ENCODE data around the gene ODC1.

Gene ODC1

DNA sequence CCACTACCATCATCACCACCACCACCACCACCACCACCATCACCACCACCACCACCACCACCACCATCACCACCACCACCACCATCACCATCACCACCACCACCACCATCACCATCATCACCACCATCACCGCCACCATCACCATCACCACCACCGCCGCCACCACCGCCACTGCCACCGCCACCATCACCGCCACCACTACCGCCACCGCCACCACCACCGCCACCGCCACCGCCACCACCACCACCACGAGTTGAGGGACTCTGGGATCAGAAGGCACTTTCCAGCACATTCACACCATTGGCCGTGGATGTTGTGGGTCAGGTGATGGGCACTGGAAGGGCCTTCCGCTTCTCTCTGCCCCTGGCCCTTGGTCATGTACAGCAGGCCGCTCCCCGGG lies 48.8 kb downstream of the ODC1 start:
- no peak for DNase-seq (ENCODE audit: low read depth)

DNA sequence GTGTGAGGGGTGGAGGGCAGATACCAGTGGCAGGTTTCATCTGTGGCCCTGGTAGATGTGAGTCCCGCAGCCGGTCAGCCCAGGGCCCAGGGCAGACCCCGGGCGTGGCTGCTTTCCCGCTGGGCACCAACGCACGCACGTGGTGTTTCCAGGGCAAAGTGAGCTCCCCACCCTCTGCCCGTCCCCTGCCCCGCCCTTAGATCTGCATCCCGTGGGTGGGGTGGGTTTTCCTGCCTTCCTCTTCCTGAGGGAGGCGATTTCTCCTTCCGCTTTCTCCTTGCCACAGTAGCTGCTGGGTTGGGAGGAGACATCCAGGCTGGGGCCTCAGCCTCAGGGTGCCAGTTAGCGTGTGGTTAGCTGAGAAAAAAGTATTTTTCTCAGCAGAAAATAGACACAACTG lies 49.6 kb downstream of the ODC1 start:
- no peak for DNase-seq (ENCODE audit: low read depth)

DNA sequence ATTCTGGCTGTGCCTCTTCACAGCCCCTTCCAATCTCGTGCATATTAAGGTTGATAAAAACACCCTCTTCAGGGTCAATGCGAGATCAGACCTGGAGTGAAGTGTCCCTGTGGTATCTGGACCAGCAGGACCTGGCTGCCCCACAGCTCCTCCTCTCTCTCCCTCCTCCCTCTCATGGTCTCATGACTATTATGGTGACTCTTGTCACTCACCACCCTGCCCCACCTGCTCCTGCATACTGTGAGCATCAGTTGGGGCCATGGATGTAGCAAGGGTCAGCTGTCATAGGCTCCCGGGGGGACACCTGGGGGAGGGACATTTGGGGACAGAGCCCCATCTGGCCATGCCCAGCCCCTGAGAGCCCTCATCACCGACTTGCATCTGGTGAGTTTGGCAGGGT lies 50.2 kb downstream of the ODC1 start:
- no peak for DNase-seq (ENCODE audit: low read depth)

DNA sequence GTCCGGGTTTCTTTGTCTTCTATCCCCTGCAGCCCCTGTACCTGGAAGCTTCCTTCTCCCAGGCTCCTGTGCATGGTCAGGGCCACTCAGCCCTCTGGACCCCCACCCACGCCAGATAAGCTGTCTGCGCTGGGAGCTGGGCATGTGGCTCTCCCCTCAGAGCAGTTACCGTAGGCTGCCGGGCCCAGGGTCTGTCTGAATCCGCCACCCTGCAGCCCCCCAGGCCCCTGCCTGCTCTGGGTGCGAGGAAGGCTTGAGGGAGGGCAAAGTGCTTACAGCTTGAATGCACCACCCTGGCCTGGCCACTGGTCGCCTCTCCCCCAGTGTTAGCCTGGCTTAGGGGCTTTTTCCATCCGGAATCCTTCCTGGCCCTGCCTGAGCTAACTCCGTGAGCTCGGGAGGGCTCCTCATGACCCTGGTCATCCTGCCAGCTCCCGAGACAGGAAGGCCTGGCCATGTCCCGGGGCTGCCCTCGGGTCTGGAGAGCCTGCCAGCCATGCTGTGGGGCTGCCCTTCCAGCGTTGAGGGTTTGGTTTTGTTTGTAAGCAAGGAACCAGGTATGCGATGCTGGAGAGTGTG lies 50.7 kb downstream of the ODC1 start:
- DNase-seq (ENCODE audit: low read depth) = no peak

- DNase-seq (ENCODE audit: low read depth) = no peak
Observed at GRCh38 chr2:10396464-10396863, 51.7 kb downstream of the ODC1 start.

GRCh38 chr2:10395893-10396292 lies 52.2 kb downstream of the ODC1 start:
- no peak for DNase-seq (ENCODE audit: low read depth)

DNA sequence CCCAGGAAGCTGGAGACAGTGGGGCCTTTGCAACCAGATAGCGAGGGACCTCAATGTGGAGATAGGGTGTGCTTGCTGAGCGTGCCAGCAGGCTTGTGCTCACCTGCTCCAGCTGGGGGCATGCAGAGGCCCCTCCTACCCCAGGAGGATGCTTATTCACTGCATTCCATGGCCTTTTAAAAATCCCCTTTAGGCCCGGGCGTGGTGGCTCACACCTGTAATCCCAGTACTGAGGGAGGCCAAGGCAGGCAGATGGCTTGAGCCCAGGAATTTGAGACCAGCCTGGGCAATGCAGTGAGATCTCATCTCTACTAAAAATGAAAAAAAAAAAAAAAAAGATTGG lies 54.5 kb downstream of the ODC1 start:
- no peak for DNase-seq (ENCODE audit: low read depth)

DNA sequence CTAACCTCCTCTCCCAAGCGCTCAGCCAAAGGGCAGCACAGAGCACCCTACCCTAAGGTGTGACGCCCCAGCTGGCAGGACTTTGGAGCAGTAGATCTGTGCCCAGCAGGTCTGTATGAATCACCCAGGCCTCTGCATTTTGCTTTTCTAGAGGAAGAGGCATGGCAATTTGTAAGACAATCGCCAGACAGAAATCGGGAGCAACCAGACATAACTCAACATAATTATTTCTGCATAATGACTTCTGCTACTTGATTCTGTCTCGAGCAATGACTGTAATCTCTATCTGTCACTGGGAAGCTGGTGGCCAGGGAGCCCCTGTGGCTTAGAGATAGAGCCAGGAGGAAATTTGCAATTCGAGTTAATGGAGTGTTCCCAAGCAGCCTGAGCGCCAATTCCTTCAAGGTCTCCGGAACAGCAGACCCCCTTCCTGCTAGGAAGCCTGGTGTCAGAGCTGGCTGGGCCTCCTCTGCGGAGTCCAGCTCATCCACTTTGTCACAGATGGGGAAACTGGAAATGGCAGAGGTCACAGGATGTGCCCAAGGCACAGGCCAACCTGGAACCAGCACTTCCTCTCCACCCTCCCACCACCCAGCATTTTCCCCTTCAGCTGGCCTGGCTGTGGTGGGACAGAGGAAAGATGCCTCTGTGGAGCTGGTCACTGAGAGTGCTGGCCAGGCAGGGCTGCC lies 55.0 kb downstream of the ODC1 start:
- DNase-seq (ENCODE audit: low read depth) = no peak

GRCh38 chr2:10392548-10392947 lies 55.6 kb downstream of the ODC1 start:
- no peak for DNase-seq (ENCODE audit: low read depth)

DNA sequence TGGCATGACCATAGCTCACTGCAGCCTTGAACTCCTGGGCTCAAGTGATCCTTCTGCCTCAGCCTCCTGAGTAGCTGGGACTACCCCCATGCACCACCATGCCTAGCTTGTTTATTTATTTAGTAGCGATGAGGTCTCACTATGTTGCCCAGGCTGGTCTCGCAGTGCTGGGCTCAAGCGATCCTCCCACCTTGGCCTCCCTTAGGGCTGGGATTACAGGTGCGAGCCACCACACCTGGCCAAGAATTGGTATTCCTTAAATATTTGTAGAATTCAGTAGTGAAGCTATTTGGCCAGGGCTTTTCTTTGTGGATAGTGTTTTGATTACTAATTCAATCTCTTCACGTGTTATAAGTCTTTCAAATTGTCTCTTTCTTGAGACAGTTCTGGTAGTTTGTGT lies 56.0 kb downstream of the ODC1 start:
- DNase-seq (ENCODE audit: low read depth) = no peak

DNA sequence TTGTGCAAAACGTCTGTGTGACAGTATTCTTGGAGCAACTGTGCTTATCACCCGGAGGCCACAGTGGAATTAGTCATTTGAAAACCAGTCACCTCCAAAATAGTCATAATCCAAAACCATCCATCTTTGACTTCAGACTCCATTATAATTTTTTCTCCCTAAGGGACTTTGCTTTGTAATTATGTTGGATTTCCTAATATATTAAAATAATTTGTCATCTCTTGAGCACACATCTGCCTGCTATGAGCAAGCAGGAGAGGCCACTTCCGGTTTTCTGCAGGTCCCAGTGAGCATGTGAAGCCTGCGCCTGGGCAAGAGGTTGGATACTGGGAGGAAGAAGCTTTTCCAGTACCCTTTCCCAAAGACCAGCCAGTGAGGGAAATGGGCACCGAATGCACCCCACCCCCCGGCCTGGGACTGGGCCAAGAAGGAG lies 57.7 kb downstream of the ODC1 start:
- DNase-seq (ENCODE audit: low read depth) = no peak
